Activated T-helper 2 cell treated with anti-CD3 and anti-CD28 coated beads, Interferon-gamma antibody, Interleukin-2, Interleukin-4, amounts not matched to agents 10 μg/mL and 5 μg/mL and 100 μg/mL, durations not matched to agents 14 hours and 24 hours and 36 hours (primary cell): ENCODE data around the gene SCN1A. TPM values are rescaled to one million over a fixed set of nuclear protein-coding genes. Genes with fewer than 3 reads are reported as not detected.

Experiments used
- DNase-seq: peaks from one replicate; pipeline ENCODE4 v3.0.0; 2021; ENCODE audit warnings: low spot score
- H3K27ac Mint-ChIP-seq: one replicate; pipeline ENCODE4 v1.8.0; 2021; ENCODE audit warnings: mixed read lengths
- H3K27me3 Mint-ChIP-seq: one replicate; pipeline ENCODE4 v1.8.0; 2021; ENCODE audit warnings: low read depth, mixed read lengths
- H3K36me3 Mint-ChIP-seq: one replicate; pipeline ENCODE4 v1.8.0; 2021; ENCODE audit warnings: low read depth, mixed read lengths
- H3K4me1 Mint-ChIP-seq: one replicate; pipeline ENCODE4 v1.8.0; 2021; ENCODE audit warnings: low read depth, mixed read lengths
- H3K4me3 Mint-ChIP-seq: one replicate; pipeline ENCODE4 v1.8.0; 2021; ENCODE audit warnings: low read depth, mild to moderate bottlenecking, moderate library complexity, mixed read lengths
- H3K9me3 Mint-ChIP-seq: one replicate; pipeline ENCODE4 v1.8.0; 2021; ENCODE audit warnings: mixed read lengths
- intact Hi-C: fragments of 100-400 bp; cut with micrococcal nuclease; formaldehyde crosslinking; loops from one replicate; pipeline ENCODE4 v1.15.1; 2023
- total RNA-seq: library from RNA; stranded (reverse); gene quantifications from 2 replicates; pipeline ENCODE4 v1.2.3, GENCODE V29; 2022

The SCN1A gene
- total RNA-seq, 1 donor from 2014 or later: not detected

DNA sequence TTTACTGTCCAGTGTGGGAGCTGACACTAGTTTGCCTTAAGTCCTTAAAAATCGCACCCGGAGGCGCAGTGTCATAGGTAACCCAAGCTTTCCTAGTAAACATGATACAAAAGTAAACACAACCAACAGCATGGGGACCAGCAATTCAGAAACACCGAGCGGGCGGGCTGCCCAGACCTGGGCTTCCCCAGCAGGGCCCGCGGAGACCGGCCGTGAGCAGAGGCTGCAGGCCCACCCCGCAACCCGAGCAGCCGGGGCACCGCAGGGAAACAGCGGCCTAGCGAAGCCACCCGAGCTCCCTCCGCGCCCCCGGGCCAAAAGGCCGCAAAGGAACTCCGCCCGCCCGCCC is 174.5 kb downstream of the SCN1A start:
- intact Hi-C loops: loop anchor here (5.0 kb wide), 4 partner anchors 46 to 556 kb away; partner anchors contain the start of gene GALNT3
- Mint-ChIP-seq H3K27me3 (no peaks in the 10 kb centered on the region), H3K4me3 (no peak overlapping the region), H3K9me3 (no peaks in the 10 kb centered on the region), H3K36me3 (no peaks in the 10 kb centered on the region), H3K27ac (no peak overlapping the region), H3K4me1 (peaks cover 6% of the 10 kb centered on the region)
- no peak for DNase-seq

DNA sequence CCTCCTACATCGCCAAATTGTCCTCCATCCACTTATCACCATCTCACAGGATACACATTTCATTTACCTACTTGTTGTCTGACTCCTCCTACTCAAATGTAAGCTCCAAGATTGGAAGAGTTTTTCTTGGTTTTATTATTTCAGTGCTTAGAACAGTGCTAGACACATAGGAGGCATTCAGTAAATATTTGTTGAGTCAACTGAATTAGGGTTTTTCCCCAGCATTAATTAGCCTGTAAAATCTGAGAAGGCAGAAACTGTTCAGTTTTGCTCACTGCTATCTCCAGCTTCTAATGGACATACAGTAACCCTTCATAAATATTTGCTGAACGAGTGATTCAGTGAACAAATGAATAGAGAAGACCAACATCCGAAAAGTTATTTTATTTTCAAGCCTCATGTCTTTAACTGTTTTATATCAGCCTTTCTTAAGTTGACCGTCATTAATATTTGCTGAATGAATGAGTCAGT is 175.0 kb downstream of the SCN1A start:
- Mint-ChIP-seq H3K36me3 (no peaks in the 10 kb centered on the region), H3K27ac (no peak overlapping the region), H3K9me3 (no peaks in the 10 kb centered on the region), H3K27me3 (no peaks in the 10 kb centered on the region), H3K4me3 (no peak overlapping the region), H3K4me1 (peaks cover 6% of the 10 kb centered on the region)
- no peak for DNase-seq
- intact Hi-C loops: loop anchor here (5.0 kb wide), 4 partner anchors 45 to 555 kb away; partner anchors contain the start of gene GALNT3

DNA sequence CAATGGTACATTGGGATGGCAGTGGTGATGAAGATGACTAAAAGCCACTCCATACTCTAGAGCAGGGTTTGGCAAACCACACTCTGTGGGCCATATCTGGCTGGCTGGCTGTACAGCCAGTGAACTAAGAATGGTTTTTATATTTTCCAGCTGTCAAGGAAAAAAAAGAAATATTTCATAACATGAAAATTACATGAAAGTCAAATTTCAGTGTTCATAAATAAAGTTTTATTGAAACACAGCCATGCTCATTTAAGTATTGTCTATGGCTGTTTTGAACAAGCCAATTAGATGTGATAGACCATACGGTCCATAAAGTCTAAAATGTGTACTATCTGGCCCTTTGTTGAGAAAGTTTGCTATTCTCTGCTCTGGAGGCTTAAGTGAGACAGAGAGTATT is 175.7 kb downstream of the SCN1A start:
- Mint-ChIP-seq H3K36me3 (peaks cover 5% of the 10 kb centered on the region), H3K4me3 (no peak overlapping the region), H3K27ac (no peak overlapping the region), H3K9me3 (no peaks in the 10 kb centered on the region), H3K4me1 (peaks cover 6% of the 10 kb centered on the region), H3K27me3 (no peaks in the 10 kb centered on the region)
- no peak for DNase-seq
- intact Hi-C loops: loop anchor here (5.0 kb wide), 4 partner anchors 45 to 555 kb away; partner anchors contain the start of gene GALNT3

DNA sequence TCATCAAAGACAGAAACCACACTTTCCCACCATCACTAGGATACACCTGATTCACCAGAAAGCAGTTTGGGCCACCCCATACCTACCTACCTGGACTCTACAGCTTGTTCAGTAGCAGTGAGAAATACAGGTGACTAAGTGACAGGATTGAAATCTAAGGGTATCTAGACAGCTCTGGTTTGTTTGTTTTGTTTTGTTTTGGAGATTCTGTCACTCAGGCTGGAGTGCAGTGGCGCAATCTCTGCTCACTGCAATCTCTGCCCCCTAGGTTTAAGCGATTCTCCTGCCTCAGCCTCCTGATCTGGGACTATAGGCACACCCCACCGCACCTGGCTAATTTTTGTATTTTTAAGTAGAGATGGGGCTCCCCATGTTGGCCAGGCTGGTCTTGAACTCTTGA is 177.4 kb downstream of the SCN1A start:
- no peak overlapping the region for H3K27ac Mint-ChIP-seq
- no peak overlapping the region for H3K4me3 Mint-ChIP-seq
- H3K36me3 Mint-ChIP-seq: peaks cover 5% of the 10 kb centered on the region
- peaks cover 5% of the 10 kb centered on the region for H3K4me1 Mint-ChIP-seq
- no peaks in the 10 kb centered on the region for H3K9me3 Mint-ChIP-seq
- intact Hi-C loops: loop anchor here (5.0 kb wide), 4 partner anchors 43 to 553 kb away; partner anchors contain the start of gene GALNT3
- DNase-seq: no peak
- H3K27me3 Mint-ChIP-seq: no peaks in the 10 kb centered on the region

DNA sequence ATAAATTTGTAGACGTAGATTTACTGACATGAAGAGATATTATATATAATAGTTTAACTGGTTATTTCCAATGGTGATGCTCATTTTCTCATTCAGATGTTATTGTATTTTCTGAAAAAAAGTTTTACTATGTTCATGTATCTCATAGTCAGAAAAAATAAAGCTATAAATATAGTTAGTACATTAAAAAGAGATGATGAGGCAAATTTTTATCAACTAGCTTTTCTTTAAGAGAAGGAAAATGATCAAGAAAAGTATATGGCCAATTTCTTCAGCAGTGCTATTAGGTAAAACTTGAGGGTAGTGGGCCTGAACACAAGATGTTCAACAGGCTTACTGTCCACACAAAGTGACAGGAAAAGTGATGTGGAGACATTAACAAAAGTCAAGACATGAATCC is 186.0 kb downstream of the SCN1A start:
- Mint-ChIP-seq H3K36me3 (peaks cover 55% of the 10 kb centered on the region), H3K27ac (no peak overlapping the region), H3K4me1 (no peaks in the 10 kb centered on the region), H3K9me3 (no peaks in the 10 kb centered on the region), H3K27me3 (no peaks in the 10 kb centered on the region), H3K4me3 (no peak overlapping the region)
- intact Hi-C loops: no loop called here
- no peak for DNase-seq

DNA sequence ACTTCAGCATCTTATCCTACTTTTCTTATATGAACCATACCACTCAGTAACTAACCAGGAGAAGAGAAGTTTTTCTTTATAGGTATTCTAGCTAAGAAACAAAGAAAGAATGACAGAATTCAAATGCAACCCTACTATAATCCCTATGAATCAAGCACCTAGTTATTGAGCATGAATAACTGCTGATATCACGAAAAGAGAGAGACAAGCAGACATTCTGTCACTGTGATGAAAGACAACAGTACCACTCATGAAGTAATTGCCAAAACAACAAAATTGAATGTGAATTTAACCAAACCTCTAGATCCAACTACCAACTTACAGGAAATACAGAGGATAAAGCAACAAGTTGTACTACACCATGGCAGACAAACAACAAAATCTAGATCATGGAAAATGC is 189.6 kb downstream of the SCN1A start:
- H3K27ac Mint-ChIP-seq: no peak overlapping the region
- H3K27me3 Mint-ChIP-seq: no peaks in the 10 kb centered on the region
- H3K4me3 Mint-ChIP-seq: no peak overlapping the region
- no peaks in the 10 kb centered on the region for H3K9me3 Mint-ChIP-seq
- peaks cover 55% of the 10 kb centered on the region for H3K36me3 Mint-ChIP-seq
- peaks cover 1% of the 10 kb centered on the region for H3K4me1 Mint-ChIP-seq
- no peak for DNase-seq
- intact Hi-C loops: no loop called here

Other genes starting within 250 kb of the SCN1A start
- 19.7 and 23.4 TPM in 2 replicates for gene TTC21B, start 174.2 kb downstream of the SCN1A start, total RNA-seq
- gene SCN9A, start 247.9 kb upstream of the SCN1A start, total RNA-seq: 0.16 TPM in 1 of 2 replicates, not detected in the other